Glutamatergic neuron (in vitro differentiated cells): ENCODE measurements around the gene SRPK2. TPM values are rescaled to one million over a fixed set of nuclear protein-coding genes. Genes with fewer than 3 reads are reported as not detected.
A peak's percentile ranks its signal among the peaks of the same experiment; 100 is the strongest.
"Not testable (repeated sequence)": the region's sequence is repeated elsewhere in the genome, so short reads cannot be mapped to it uniquely, and the experiment has no call there.

ENCODE experiments used
- DNase-seq: peaks from one replicate; pipeline ENCODE4 v3.0.0; 2022
- H3K27ac Mint-ChIP-seq: one replicate; pipeline ENCODE4 v1.8.0; 2020; ENCODE audit warnings: mild to moderate bottlenecking, mixed read lengths, inconsistent platforms; ENCODE audit not compliant: unreplicated experiment
- H3K27me3 Mint-ChIP-seq: one replicate; pipeline ENCODE4 v1.8.0; 2020; ENCODE audit warnings: mild to moderate bottlenecking, moderate library complexity, mixed read lengths, inconsistent platforms; ENCODE audit not compliant: unreplicated experiment
- H3K36me3 Mint-ChIP-seq: one replicate; pipeline ENCODE4 v1.8.0; 2020; ENCODE audit warnings: mild to moderate bottlenecking, mixed read lengths, inconsistent platforms; ENCODE audit not compliant: unreplicated experiment
- H3K4me1 Mint-ChIP-seq: one replicate; pipeline ENCODE4 v1.8.0; 2020; ENCODE audit warnings: mild to moderate bottlenecking, low read depth, mixed read lengths, inconsistent platforms; ENCODE audit not compliant: unreplicated experiment
- H3K4me3 Mint-ChIP-seq: one replicate; pipeline ENCODE4 v1.8.0; 2020; ENCODE audit warnings: mild to moderate bottlenecking, mixed read lengths, inconsistent platforms; ENCODE audit not compliant: unreplicated experiment
- H3K9me3 Mint-ChIP-seq: one replicate; pipeline ENCODE4 v1.8.0; 2020; ENCODE audit warnings: mild to moderate bottlenecking, moderate library complexity, mixed read lengths, inconsistent platforms; ENCODE audit not compliant: unreplicated experiment
- CTCF ChIP-seq: fragments of 200-600 bp; sonication (generic); IDR thresholded peaks from one replicate; pipeline ENCODE4 v1.5.0; 2021; ENCODE audit not compliant: partially characterized antibody, unreplicated experiment
- long read RNA-seq: library from polyadenylated mRNA; unstranded; transcript quantifications from one replicate; pipeline ENCODE4 v2.0.0, GENCODE V29; 2020; ENCODE audit not compliant: unreplicated experiment
- total RNA-seq: library from RNA; stranded (reverse); fragmentation: NEBNext Ultra II Directional; extraction: Animal tissue kit (Norgen Biotek cat#: 25700); gene quantifications from one replicate; pipeline ENCODE4 v1.2.1, GENCODE V29; 2021; ENCODE audit not compliant: unreplicated experiment

SRPK2 gene
- total RNA-seq = 131 TPM
- long read RNA-seq, partial matches to known transcripts = 39 of 51 reads
- long read RNA-seq, other reads (novel, unspliced or antisense) = 9 of 51 reads

GRCh38 chr7:105388356-105389087 lies at the start of gene SRPK2:
Gene SRPK2, minus strand, starts transcription at chr7:105388921.
- no peaks in the 10 kb centered on the region for H3K36me3 Mint-ChIP-seq
- no peak for TF ChIP-seq CTCF
- peaks cover 9% of the 10 kb centered on the region for H3K27me3 Mint-ChIP-seq
- peak within 1 kb of the TSS; percentile 98 for H3K4me3 Mint-ChIP-seq
- H3K4me1 Mint-ChIP-seq = peaks cover 3% of the 10 kb centered on the region
- DNase-seq = peak; percentile 87
- peaks cover 8% of the 10 kb centered on the region for H3K9me3 Mint-ChIP-seq
- H3K27ac Mint-ChIP-seq = peak within 1 kb of the TSS; percentile 40

DNA sequence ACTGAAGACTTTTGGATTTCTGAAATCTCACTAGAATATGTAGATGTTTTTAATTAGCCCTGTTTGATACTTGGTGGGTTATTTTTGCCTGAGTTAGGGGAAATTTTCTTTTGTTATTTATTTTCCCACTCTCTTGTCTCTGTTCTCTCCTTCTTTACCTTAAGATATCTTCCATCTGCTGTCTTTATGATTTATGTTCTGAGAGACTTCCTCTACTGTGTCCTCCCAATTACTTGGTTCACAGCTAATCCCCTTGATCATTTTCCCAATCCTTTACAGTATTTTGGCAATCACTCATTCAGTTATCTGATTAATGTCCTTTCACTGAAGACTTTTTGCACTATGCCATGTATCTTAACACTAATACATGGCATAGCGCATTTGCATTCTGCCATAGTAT lies 49.5 kb upstream of the SRPK2 start:
- DNase-seq = no peak
- Mint-ChIP-seq H3K36me3 (no peaks in the 10 kb centered on the region), H3K4me1 (no peaks in the 10 kb centered on the region), H3K4me3 (no peak overlapping the region), H3K27ac (no peak overlapping the region), H3K9me3 (no peaks in the 10 kb centered on the region), H3K27me3 (no peaks in the 10 kb centered on the region)
- no peak for TF ChIP-seq CTCF

DNA sequence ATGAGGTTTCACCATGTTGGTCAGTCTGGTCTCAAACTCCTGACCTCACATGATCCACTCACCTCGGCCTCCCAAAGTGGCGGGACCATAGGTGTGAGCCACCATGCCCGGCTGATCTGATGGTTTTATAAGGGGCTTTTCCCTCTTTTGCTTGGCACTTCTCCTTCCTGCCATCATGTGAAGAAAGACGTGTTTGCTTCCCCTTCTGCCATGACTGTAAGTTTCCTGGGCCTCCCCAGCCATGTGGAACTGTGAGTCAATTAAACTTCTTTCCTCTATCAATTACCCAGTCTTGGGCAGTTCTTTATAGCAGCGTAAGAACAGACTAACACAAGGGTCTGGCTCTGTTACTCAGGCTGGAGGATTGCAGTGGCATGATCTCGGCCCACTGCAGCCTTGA lies 48.6 kb upstream of the SRPK2 start:
- H3K27ac Mint-ChIP-seq, H3K27me3 Mint-ChIP-seq, H3K4me3 Mint-ChIP-seq, H3K36me3 Mint-ChIP-seq, DNase-seq, H3K4me1 Mint-ChIP-seq, H3K9me3 Mint-ChIP-seq: not testable (repeated sequence)

- Mint-ChIP-seq H3K4me1 (no peaks in the 10 kb centered on the region), H3K9me3 (no peaks in the 10 kb centered on the region), H3K36me3 (no peaks in the 10 kb centered on the region), H3K27me3 (no peaks in the 10 kb centered on the region), H3K27ac (no peak overlapping the region), H3K4me3 (no peak overlapping the region)
- TF ChIP-seq CTCF = peak; percentile 6
- DNase-seq = no peak
These were observed 41.3 kb upstream of the SRPK2 start for GRCh38 chr7:105429746-105430612.

- Mint-ChIP-seq H3K4me1 (no peaks in the 10 kb centered on the region), H3K36me3 (no peaks in the 10 kb centered on the region)
- DNase-seq = no peak
These were observed 38.0 kb upstream of the SRPK2 start for GRCh38 chr7:105426606-105427146.

More at GRCh38 chr7:105426606-105427146, 38.0 kb upstream of the SRPK2 start:
- no peak overlapping the region for H3K4me3 Mint-ChIP-seq
- TF ChIP-seq CTCF = no peak
- no peaks in the 10 kb centered on the region for H3K27me3 Mint-ChIP-seq
- H3K9me3 Mint-ChIP-seq = no peaks in the 10 kb centered on the region
- no peak overlapping the region for H3K27ac Mint-ChIP-seq
